ENCODE data around the gene ALDH3B1.
A peak's percentile ranks its signal among the peaks of the same experiment; 100 is the strongest.
"Not testable (repeated sequence)": the region's sequence is repeated elsewhere in the genome, so short reads cannot be mapped to it uniquely, and the experiment has no call there.

Gene ALDH3B1, protein sequence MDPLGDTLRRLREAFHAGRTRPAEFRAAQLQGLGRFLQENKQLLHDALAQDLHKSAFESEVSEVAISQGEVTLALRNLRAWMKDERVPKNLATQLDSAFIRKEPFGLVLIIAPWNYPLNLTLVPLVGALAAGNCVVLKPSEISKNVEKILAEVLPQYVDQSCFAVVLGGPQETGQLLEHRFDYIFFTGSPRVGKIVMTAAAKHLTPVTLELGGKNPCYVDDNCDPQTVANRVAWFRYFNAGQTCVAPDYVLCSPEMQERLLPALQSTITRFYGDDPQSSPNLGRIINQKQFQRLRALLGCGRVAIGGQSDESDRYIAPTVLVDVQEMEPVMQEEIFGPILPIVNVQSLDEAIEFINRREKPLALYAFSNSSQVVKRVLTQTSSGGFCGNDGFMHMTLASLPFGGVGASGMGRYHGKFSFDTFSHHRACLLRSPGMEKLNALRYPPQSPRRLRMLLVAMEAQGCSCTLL

GRCh38 chr11:68010090-68011041 is at the start of gene ALDH3B1:
Gene ALDH3B1, plus strand, starts transcription at chr11:68010327. Its CDS starts 4,971 bp downstream, at chr11:68015298.
- DNase-seq (ENCODE audit: low read depth) = peak; percentile 84
- TF ChIP-seq CTCF (conservative IDR thresholded peaks at IDR 0.05; ENCODE audit: control insufficient read depth, insufficient read depth, low read depth, low read length) = no peak
- peak within 1 kb of the TSS; percentile 47 for H3K4me3 ChIP-seq (ENCODE audit: control insufficient read depth, low read depth, low read length)

DNA sequence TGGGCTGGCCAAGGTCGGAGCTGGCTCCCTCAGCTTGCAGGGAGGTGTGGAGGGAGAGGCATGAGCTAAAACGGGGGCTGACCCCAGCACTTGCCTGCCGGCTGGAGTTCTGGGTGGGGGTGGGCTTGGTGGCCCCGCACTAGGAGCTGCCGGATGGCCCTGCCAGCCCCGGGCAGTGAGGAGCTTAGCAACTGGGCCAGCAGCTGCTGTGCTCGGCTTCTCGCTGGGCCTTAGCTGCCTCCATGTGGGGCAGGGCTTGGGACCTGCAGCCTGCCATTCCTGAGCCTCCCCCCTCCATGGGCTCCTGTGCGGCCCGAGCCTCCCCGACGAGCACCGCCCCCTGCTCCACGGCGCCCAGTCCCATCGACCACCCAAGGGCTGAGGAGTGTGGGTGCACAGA is 46.9 kb upstream of the ALDH3B1 start:
- DNase-seq (ENCODE audit: low read depth); H3K4me3 ChIP-seq (ENCODE audit: control insufficient read depth, low read depth, low read length): not testable (repeated sequence)

- H3K4me3 ChIP-seq (ENCODE audit: control insufficient read depth, low read depth, low read length); DNase-seq (ENCODE audit: low read depth): not testable (repeated sequence)
These were observed 46.2 kb upstream of the ALDH3B1 start for GRCh38 chr11:67963879-67964278.

- not testable (repeated sequence) for H3K4me3 ChIP-seq (ENCODE audit: control insufficient read depth, low read depth, low read length); DNase-seq (ENCODE audit: low read depth)
These were observed 45.4 kb upstream of the ALDH3B1 start for GRCh38 chr11:67964746-67965145.

DNA sequence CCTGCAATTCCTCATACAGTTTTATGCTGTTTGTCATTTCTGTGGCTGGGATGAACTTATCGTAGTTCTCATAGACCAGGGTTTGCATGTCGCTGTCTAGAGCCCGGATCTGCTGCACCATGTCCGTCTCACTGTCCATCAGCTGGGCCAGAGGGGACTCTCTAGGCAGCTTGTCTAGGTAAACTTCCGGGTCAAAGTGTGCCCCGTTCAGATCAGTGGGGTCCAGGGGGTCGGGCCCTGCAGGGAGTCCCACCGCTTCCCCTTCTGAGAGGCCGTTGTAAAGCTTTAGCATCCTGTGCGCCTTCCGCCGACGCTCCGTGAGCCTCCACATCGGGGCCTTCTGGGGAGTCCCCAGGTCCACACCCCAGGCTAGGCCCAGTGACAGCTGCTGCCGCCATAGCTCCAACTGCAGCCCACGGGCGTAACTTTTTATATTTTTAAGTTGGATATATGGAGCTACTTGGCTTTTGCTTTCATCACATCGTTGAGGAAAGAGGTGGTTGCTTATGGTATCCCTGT is 44.2 kb upstream of the ALDH3B1 start:
- not testable (repeated sequence) for DNase-seq (ENCODE audit: low read depth); H3K4me3 ChIP-seq (ENCODE audit: control insufficient read depth, low read depth, low read length)

DNA sequence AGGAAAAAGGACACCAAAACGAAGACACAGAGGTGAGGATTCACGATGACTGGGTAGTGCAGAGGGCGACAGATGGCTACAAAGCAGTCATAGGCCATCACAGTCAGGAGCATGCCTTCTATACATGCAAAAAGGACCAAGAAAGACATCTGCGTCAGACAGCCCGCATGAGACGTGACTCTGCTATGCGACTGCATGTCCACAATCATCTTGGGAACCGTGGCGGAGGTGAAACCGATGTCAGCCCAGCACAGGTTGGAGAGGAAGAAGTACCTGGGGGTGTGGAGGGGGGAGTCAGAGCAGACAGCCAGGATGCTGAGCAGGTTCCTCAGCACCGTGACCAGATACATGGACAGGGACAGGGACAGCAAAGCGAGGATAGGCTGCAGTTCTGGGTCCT is 35.4 kb upstream of the ALDH3B1 start:
- H3K4me3 ChIP-seq (ENCODE audit: control insufficient read depth, low read depth, low read length); DNase-seq (ENCODE audit: low read depth): not testable (repeated sequence)

DNA sequence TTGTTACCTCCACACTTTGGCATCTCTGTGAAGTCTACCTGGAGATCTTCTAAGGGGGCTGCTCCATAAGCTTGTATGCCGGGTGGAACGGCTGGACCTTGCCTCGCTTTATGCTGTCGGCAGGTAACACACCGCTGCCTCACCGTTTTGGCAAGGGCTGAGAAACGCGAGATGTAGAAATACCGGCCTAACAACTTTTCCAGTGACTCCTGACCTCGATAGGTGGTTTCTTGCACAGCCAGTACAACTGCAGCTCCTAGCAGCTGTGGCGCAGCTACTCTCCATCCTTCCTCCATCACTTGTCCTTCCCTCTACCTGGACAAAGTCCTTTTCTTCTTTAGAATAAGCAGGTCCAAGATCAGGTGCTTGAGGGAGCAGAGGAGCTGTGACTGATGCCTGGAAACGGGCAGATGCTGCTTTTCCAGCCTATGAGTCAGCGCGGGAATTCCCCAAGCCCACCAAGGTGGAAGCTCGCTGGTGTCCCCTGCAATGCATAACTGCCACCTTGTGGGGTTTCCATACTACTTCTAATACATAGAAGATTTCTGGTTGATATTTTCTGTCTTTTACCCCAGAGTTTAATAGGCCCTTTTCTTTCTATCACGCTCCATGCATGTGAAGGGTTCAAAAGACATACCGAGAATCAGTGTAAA is 31.2 kb upstream of the ALDH3B1 start:
- not testable (repeated sequence) for DNase-seq (ENCODE audit: low read depth); H3K4me3 ChIP-seq (ENCODE audit: control insufficient read depth, low read depth, low read length)

DNA sequence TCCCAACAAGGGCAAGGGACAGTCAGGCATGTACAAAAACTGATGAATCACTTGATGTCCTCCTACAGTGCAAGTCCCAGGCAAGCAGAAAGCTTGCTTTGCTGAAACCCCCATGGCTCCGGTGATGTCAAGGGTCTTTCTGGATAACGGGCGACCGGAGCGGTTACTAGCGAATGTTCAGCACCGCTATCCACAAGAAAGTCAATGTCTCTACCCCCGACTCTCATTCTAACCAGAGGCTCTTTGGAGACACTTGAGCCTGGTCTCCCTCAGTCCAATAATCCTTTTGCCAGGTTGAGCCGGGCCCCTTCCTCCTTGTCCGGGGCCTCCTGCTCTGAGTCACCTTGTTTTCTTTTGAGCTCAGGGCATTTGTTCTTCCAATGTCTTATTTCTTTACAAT is 28.9 kb upstream of the ALDH3B1 start:
- DNase-seq (ENCODE audit: low read depth); H3K4me3 ChIP-seq (ENCODE audit: control insufficient read depth, low read depth, low read length): not testable (repeated sequence)

GRCh38 chr11:67982255-67982857 is 27.8 kb upstream of the ALDH3B1 start:
- H3K4me3 ChIP-seq (ENCODE audit: control insufficient read depth, low read depth, low read length); DNase-seq (ENCODE audit: low read depth): not testable (repeated sequence)

DNA sequence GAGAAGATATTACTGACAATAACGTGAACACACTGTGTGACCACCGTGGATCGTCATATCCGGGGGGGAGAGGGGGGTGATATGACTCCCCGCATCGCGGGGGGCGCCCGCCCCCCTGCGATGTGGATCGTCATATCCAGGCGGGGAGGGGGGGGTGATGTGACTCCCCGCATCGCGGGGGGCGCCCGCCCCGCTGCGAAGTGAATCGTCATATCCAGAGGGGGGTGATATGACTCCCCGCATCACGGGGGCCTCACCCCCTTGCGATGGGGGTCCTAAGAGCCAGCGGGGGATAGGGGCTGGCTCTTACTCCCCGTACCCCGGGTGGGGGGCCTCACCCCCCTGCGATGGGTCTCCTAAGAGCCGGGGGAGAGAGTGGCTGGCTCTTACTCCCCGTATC is 26.2 kb upstream of the ALDH3B1 start:
- H3K4me3 ChIP-seq (ENCODE audit: control insufficient read depth, low read depth, low read length) = no peak overlapping the region
- DNase-seq (ENCODE audit: low read depth) = no peak
- TF ChIP-seq CTCF (conservative IDR thresholded peaks at IDR 0.05; ENCODE audit: control insufficient read depth, insufficient read depth, low read depth, low read length) = no peak

DNA sequence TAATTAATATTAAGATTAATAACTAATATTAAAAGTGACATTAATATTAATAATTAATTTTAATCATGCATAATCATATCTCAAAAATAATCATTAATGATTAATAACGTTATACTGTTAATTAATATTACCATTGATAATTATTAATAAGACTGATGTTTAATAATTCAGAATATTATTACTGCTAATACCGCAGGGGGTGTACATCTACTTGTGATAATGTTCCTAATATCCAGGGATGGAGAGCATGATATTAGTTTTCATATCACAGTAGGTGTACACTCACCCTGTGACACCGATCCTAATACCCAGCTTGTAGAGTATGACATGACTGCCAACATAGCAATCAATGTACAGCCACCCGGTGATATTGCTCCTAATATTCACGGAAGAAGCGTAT is 24.8 kb upstream of the ALDH3B1 start:
- DNase-seq (ENCODE audit: low read depth); H3K4me3 ChIP-seq (ENCODE audit: control insufficient read depth, low read depth, low read length): not testable (repeated sequence)

- not testable (repeated sequence) for DNase-seq (ENCODE audit: low read depth); H3K4me3 ChIP-seq (ENCODE audit: control insufficient read depth, low read depth, low read length)
These were observed 19.4 kb upstream of the ALDH3B1 start for GRCh38 chr11:67990546-67991346.

DNA sequence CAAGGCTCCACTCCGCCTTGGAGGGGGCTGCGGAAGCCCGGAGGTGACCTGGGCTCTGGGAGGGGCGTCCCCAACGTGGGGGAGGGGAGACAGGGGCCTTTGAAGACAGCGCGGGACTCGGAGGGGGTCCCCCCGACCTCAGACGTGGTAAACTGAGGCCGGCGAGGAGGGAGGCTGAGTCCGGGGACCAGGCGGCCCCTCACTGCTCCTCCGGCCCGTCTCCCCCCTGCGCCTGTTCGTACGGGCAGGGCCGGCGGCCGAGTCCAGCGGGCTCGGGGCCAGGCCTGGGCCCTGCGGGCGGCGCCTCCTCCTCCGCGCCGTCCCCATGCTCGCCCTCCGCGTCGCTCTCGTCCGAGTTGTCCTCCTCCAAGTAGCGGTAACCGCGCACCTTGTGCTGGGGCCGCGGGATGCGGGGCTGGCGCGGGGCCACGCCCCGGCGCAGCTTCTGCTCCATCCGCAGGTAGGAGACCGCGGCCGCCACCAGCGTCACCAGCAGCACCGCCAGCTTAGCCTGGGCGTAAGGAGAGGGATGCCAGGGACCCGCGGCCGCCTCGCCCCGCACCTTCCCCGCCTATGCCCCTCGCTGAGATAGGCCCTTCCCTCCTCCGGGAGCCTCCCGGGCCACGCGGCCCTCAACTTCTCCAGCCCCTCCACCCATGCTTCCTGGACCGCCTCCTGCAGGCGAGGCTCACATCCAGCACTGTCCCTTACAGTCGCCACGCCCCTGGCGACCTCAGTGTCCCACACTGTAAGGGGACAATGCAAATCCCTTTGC is 18.6 kb upstream of the ALDH3B1 start:
- not testable (repeated sequence) for H3K4me3 ChIP-seq (ENCODE audit: control insufficient read depth, low read depth, low read length); DNase-seq (ENCODE audit: low read depth)

All from fibroblast of mammary gland (primary cell).